Anterior cingulate cortex (tissue), 58 donors: ENCODE results near the gene TPST2.

ENCODE experiments used
- DNase-seq, 58 donors: peaks; one replicate each; lab custom pipeline; 2025; lab: John Stamatoyannopoulos, UW

Gene TPST2

DNA sequence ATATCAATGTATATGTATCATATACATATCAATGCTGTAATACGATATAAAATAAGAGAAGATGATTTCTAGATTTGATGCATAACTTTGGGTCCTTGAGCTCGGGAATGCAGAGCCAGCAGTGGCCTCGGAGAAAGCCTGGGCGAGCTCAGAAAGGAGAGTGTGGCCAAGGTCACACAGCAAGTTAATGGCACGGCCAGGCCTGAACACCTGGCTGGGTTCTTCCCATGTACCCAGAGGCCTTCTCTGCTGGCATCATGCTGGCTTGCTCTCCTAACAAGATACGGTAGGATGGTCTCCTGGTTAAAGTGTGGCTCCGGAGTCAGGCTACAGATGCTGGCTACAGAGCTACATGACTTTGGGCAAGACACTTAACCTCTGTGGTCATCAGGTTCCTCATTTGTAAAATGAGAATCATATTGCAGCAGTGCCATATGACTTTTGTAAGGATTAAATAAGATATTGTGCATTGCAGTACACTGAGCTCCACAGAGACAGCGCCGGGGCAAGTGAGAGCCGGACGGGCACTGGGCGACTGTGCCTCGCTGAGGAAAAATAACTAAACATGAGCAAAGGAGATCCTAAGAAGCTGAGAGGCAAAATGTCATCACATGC is 29.9 kb downstream of the TPST2 start:
- no peak for DNase-seq

DNA sequence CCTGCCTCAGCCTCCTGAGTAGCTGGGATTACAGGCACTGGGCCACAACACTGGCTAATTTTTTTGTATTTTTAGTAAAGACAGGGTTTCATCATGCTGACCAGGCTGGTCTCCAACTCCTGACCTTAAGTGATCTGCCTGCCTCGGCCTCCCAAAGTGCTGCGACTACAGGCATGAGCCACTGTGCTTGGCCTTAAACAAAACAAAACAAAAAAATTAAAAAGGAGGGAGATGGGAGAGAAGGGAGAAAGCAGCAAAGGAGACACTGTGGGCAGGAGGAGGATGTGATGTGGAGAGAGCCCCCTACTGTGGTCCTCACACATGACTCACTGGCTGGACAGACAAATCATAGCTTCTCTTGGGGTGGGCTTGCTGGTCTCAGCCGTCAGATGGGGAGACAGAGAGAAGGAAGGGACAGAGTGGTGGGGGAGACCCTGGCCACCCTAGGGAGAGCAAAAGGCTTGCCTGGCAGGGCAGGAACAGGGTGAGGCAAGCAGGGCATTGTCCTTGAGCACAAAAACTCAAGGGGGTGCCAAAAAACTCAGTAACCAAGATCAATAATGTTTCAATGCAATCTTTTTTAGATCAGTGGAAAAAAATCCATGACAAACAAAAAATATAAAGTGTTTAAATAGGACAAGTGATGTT is 31.6 kb downstream of the TPST2 start:
- no peak for DNase-seq

DNA sequence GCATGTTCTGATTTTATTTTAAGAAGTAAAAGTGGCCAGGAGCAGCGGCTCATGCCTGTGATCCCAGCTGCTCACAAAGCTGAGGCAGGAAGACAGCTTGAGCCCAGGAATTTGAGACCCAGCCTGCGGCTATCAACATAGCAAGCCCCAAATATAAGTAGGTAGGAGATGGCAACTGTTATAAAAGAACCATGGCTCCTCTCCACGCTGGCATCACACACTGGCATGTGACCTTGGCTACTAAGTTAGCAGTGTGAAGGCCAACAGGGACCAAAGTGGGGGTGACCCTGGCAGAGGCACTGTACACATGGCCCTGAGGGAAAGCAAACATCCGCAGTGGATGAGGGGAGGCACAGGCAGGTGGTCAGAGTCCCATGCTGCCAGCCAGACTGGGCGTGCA is 33.0 kb downstream of the TPST2 start:
- DNase-seq: peak in 9 of 58 donors; percentile 9 to 64 (median 17)

DNA sequence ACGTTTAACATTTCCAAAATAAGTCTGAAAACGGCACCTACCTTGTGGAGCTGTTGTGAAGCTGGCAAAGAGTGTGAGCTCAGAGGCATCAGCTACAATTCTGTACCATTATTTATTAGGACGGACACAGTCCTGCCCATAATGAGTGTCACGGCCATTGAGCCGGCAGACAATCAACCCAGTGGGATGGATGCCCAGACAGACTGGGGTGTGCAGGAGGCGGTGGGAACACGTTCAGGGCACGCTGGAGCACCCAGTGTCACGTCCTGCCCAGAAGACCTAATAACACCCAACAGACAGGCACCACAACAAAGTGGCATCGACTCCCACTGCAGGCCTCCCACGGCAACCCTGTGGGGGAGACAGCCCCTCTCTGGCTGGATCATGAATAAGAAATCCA is 34.5 kb downstream of the TPST2 start:
- peak in 5 of 58 donors; percentile 10 to 22 (median 17) for DNase-seq

DNA sequence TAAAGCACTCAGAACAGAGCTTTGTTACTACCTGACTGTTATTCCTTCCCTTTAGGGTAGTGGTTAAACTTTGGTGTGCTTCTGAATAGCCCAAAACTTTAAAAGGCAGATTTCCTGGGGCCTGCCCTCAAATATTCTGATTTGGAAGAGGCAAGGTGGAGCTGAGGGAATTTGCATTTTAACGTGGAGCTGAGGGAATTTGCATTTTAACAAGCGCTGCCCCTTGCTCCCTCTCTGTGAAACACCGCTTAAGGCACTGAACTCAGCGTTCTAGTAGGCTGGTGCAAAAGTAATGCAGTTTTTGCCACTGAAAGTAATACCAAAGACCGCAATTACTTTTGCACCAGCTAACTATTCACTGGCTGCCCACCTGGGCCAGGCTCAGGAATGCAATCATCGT is 35.0 kb downstream of the TPST2 start:
- DNase-seq: no peak

DNA sequence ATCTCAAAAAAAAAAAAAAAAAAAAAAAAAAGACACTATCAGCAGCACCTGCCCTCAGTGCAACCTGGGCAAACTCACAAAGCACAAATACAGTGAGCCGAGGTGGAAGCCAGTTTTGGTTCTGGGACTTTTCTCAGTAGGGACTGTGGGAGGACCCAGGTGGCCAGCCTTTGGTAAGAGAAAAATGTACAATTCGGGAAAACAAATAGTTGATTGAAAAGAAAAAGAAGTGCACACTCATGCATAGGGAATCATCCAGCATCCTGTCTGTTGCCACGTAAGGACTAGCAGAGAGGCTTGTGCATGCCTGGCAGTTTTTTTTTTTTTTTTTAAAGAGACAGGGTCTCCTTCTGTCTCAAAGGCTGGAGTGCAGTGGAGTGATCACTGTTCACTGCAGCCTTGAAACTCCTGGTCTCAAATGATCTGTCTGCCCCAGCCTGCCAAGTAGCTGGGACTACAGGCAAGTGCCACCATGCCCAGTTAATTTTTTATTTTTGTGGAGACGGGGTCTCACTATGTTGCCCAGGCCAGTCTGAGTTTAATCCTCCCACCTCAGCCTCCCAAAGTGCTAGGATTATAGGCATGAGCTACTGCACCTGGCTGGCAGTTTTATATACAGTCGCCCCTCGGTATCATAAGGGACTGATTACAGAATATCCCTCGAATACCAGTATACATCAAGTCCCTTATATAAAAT is 36.7 kb downstream of the TPST2 start:
- no peak for DNase-seq

DNA sequence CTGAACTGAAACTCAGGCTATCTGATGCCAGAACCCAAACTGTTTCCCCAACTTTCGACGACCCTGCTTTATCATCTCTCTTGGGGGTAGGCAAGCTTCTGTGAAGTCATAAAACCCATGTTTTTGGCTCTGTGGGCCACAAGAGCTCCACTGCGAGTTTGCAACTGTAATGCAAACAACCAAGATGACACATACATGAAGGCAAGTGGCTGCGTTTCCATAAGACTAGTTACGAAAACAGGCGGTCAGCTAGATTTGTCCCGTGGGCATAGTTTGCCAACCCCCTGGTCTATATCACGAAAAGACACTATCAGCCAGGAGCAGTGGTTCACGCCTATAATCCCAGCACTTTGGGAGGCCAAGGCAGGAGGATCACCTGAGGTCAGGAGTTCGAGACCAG is 37.5 kb downstream of the TPST2 start:
- no peak for DNase-seq

DNA sequence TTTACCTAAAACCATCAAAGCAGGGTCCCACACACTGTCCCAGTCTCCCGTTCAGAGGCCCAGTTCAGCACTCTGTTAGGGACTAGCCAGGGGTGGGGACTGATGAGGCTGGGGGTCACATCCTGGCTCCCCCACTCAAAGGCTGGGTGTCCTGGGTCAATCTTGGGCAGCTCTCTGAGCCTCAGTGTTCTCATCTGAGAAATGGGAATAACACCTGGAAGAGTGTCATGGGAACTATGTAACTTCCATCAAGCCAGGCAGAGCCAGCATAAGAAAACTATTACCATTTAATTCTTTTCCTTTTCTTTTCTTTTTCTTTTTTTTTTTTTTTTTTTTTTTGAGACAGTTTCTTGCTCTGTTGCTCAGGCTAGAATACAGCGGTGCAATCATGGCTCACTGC is 38.4 kb downstream of the TPST2 start:
- no peak for DNase-seq

DNA sequence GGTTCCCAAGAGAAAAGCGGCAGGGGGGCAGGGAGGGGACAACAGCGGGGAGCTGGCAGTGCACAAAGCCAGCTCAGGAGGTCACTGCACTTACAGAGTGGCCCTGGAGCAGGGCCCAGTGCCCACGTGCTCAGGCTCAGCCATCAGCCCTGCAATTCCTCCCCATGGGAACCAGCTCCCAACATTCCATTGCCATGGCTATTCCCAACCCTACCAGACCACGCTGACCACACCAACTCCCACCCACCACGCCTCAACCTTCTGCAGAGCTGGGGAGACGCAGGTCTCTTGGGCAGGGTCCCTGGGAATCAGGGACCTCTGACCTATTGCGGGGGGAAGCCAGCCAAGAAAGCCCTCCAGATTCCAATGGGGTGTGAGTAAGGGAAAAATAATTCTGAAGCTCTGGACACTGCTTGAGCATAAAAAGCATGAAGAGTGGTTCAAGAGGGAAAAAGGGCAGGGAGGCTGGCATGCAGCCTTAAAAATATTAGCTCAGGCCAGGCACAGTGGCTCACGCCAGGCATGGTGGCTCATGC is 39.4 kb downstream of the TPST2 start:
- DNase-seq: peak in 44 of 58 donors; percentile 17 to 83 (median 46)

DNA sequence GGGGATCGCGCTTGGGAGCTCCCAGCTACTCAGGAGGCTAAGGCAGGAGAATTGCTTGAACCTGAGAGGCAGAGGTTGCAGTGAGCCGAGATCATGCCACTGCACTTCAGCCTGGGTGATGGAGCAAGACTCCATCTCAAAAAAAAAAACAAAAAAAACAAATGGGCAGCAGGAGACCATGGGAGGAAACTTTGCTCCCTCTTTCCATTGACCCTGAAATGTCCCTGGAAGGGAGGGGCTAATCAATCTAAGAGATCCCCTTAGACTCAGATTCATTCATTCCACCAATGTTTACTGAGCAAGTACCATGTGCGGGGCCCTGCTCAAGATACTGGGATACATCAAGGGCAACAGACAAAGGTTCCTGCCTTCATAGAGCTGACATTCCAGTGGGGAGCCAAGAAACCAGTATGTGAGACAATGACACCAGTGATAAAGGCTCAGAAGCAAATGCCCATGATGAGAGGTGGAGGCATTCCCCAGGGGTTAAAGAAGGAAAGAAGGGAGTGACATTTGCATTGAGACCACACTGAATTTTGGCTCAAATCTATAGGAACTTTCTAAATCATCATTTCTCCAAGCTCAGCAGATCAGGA is 39.9 kb downstream of the TPST2 start:
- DNase-seq: no peak

DNA sequence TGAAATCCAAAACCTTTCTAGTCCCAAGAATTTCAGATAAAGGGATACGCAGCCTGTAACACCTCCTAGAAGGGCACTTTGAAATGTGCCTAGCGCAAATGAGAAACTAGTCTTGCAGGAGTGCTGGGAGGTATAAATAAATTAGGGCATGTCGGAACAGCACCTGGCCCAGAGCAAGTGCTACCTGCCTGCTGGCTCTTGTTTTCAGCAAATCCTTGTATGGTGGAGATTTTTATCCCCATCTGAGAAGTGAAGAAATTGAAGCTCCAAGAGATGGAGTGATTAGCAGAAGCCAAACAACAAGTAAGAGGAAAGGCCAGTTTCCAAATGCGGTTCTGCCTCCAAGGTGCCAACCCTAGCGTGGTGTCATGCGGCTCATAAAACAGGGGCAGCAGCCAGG is 40.9 kb downstream of the TPST2 start:
- DNase-seq: no peak

DNA sequence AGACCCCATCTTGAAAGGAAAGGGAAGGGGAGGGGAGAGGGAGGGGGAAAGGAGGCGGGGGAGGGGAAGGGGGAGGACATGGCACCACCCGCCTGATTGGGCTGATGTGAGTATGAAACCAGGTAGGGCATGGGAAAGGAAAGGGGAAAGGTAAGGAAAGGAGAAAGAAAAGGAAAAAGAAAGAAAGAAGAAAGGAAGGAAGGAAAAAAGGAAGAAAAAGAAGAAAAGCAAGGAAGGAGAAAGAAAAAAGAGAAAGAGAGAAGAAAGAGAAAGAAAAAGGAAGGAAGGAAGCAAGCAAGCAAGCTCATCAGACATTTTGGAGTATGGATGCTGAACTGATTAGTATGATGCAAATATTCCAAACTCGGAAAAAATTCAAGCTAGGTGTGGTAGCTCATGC is 41.6 kb downstream of the TPST2 start:
- DNase-seq: no peak

DNA sequence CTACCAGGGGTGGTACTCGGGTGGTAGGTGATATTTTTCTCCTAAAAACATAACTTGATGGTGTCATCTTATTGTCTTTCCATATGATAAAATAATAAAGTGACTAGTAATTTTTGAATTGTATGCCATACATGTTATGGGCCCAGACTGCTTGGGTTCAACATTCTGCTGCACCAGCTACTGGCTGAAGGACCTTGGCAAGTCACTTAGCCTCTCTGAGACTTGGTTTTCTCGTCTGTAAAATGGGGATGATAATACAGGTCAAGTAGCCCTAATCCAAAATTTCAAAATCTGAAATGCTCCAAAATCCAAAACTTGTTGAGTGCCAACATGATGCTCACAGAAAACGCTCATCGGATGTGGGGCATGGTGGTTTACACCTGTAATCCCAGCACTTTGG is 42.1 kb downstream of the TPST2 start:
- no peak for DNase-seq

DNA sequence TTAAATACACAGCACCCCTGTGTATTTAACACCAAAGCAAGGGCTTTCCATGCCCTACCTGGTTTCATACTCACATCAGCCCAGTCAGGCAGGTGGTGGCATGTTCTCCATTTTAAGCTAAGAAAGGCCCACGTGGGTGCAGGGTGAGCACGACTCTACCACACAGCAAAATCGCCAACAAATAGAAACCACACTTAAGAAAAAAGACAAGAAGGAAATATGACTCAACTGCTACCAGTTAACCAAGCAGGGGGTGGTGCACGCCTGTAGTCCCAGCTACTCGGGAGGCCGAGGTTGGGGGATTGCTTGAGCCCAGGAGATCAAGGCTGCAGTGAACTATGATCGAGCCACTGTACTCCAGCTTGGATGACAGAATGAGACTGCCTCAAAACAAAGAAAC is 42.5 kb downstream of the TPST2 start:
- no peak for DNase-seq

DNA sequence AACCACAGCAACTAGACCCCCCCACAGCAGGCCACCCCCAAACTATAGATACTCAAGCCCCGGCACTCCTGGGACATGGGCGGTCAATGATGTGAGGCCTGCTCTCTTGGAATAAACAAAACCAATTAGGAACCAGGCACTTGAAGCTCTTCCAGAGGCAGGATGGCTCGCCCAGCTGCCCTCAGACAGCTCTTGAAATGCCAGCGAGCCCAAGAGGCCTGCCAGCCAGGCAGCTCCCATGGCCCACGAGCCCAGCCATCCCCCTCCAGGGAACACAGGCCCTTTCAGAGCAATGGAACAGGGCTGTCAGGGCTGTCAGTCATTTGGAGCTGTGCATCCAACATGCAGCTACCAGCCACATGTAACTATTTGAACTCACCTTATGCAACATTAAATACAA is 43.6 kb downstream of the TPST2 start:
- DNase-seq: peak in 31 of 58 donors; percentile 6 to 81 (median 33)

DNA sequence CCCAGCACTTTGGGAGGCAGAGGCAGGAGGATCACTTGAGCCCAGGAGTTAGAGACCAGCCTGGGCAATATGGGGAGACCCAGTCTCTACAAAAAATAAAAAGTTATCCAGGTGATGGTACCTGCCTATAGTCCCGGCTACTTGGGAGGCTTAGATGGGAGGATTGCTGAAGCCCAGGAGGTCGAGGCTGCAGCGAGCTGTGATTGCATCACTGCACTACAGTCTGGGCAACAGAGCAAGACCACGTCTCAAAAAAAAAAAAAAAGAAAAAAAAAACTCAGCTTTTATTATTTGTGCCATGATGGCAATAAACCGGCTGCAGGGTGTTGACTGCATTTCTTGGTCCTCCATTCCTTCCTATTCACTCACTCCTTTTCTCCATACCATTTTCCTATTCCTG is 44.1 kb downstream of the TPST2 start:
- no peak for DNase-seq

DNA sequence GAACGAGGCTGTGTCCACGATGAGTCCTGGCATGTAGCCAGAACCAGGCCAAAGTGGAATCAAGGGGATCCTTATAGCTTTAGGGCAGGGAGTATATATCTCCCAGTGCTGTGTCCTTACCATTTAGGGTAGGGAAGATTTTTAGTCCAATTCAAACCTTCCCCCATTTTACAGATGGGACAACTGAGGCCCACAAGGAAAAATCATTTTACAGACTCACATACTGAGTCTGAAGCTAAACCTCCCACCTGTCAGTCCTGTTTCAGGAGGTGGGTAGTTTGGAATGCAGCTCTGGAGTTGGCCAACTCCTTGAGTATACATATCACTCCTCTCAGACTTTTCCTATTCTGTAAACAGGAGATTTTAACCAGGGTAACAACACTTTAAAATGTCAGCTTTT is 44.5 kb downstream of the TPST2 start:
- no peak for DNase-seq

DNA sequence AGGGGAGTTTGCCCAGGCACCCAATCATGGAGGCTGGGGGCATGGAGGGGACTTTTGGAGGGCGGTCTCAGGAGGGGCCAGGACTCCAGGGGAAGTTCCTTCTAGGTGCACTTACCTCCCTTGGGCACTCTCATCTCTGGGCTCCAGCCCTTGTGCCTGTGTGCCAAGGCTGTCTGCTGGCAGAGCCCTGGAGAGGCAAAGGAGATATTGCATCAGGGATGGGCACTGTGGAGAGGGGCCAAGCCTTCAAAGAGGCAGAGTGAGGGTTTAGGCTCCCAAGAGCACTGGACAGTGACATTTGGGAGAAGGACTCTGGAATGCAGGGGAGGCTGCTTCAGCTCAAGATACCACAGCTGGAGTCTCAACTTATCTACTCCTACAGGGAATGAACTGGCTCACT is 45.4 kb downstream of the TPST2 start:
- DNase-seq: no peak

DNA sequence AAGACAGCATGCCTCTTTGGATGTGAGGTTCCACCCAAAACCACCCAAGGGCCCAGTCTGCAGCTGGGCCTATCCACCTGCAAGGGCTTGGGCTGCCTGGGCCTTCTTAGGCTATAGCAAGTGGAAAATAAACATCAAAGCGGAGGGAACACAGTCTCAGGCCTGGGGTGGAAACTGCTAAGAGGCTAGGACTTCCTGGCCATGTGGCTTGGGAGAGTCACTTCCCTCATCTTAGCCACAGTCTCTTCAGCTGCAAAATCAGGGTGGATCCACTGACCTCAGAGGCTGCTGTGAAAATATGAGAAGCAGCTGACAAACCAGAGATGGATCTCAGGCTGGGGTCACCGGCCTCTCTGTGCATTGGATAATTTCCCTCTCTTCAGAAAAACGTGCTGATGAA is 47.1 kb downstream of the TPST2 start:
- peak in 1 of 58 donors; percentile 12 for DNase-seq

DNA sequence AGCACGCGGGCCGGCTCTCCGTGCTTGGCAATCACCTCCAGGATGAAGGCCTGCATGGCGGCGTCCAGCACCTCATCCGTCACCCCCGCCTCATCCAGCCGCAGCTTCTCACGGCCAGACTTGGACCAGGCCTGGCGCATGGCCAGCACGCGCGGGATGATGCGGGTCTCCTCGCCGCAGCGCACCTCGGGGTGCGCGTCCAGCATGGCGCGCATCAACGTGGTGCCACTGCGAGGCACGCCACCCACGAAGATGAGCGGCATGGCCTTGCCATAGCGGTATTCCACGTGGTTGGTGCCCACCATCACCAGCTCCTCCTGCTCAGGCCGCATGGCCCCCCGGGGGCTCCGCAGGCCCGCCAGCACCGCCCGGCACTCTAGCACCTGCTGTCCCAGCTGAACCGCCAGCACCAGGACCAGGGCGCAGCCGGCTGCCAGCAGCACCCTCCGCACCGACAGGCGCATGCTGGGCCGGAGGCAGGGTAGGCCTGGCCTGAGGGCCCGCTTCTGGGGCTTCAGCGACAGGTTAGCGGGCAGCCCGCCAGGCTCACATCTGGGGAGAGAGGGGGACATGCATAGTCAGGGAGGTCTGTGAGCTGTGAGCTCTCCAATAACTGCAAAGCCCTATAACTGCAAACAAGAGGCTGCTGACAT is 48.6 kb downstream of the TPST2 start:
- no peak for DNase-seq

DNA sequence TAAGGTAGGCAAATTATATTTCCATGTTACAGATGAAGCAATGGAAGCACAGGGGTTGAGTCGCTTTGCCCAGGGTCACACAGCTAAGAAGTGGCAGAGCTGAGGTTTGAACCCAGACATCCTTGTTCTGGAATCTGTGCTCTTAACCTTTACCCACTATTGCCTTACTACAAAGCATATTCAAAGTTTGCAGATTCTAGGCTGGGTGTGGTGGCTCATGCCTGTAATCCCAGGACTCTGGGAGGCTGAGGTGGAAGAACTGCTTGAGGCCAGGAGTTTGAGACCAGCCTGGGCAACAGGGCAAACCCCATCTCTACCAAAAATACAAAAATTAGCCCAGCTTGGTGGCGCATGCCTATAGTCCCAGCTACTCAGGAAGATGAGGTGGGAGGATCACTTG is 49.8 kb downstream of the TPST2 start:
- no peak for DNase-seq
